DOHH2 (cell line): ENCODE measurements around the gene EPHA8.

Source experiments
- H3F3A ChIP-seq: fragments of 200-600 bp; sonication (generic), shearing (Covaris generic); 2 replicates; pipeline ENCODE4 v1.6.0; 2016; ENCODE audit warnings: antibody characterized with exemption, mild to moderate bottlenecking; ENCODE audit not compliant: control insufficient read depth, insufficient read depth
- H3K27ac ChIP-seq: fragments of 200-600 bp; sonication (generic); 2 replicates; pipeline ENCODE4 v1.5.1; 2014; ENCODE audit warnings: low read depth, mild to moderate bottlenecking, low read length, moderate library complexity
- H3K27me3 ChIP-seq: fragments of 200-600 bp; sonication (generic); 2 replicates; pipeline ENCODE4 v1.6.1; 2014; ENCODE audit warnings: mild to moderate bottlenecking, low read length, mixed read lengths; ENCODE audit not compliant: control insufficient read depth
- H3K36me3 ChIP-seq: fragments of 200-600 bp; sonication (generic); 2 replicates; pipeline ENCODE4 v1.6.1; 2014; ENCODE audit warnings: mild to moderate bottlenecking, low read length, moderate library complexity, mixed read lengths; ENCODE audit not compliant: control insufficient read depth
- H3K4me1 ChIP-seq: fragments of 200-600 bp; sonication (generic); 2 replicates; pipeline ENCODE4 v1.6.1; 2014; ENCODE audit warnings: mild to moderate bottlenecking, low read length, mixed read lengths; ENCODE audit not compliant: control insufficient read depth
- H3K4me2 ChIP-seq: fragments of 200-600 bp; sonication (generic); 2 replicates; pipeline ENCODE4 v1.6.0; 2014; ENCODE audit warnings: mild to moderate bottlenecking, low read length, moderate library complexity
- H3K4me3 ChIP-seq: fragments of 200-600 bp; sonication (generic); 2 replicates; pipeline ENCODE4 v1.5.1; 2014; ENCODE audit warnings: mild to moderate bottlenecking, low read length, mixed read lengths
- H3K79me2 ChIP-seq: fragments of 200-600 bp; sonication (generic); 2 replicates; pipeline ENCODE4 v1.6.1; 2014; ENCODE audit warnings: mild to moderate bottlenecking, low read length, mixed read lengths; ENCODE audit not compliant: control insufficient read depth
- H3K9me2 ChIP-seq: fragments of 200-600 bp; sonication (generic); replicated peaks from 2 replicates; pipeline ENCODE4 v1.6.1; 2014; ENCODE audit warnings: mild to moderate bottlenecking, low read length, mixed read lengths; ENCODE audit not compliant: control insufficient read depth
- H3K9me3 ChIP-seq: fragments of 200-600 bp; sonication (generic); 2 replicates; pipeline ENCODE4 v1.6.1; 2014; ENCODE audit warnings: antibody characterized with exemption, low read length, mixed read lengths; ENCODE audit not compliant: control insufficient read depth, insufficient read depth
- H4K20me1 ChIP-seq: fragments of 200-600 bp; sonication (generic); 2 replicates; pipeline ENCODE4 v1.6.0; 2014; ENCODE audit warnings: low read depth, mild to moderate bottlenecking, antibody characterized with exemption, low read length, moderate library complexity; ENCODE audit not compliant: control insufficient read depth, insufficient read depth
- EZH2phosphoT487 ChIP-seq: fragments of 200-600 bp; sonication (generic); IDR thresholded peaks from 2 replicates; pipeline ENCODE4 v1.6.1; 2017; ENCODE audit warnings: borderline replicate concordance, mild to moderate bottlenecking, antibody characterized with exemption, low read length, moderate library complexity, mixed read lengths
- TF ChIP-seq, protein P1 (sequence below): fragments of 200-600 bp; sonication (generic); IDR thresholded peaks from one replicate; pipeline ENCODE4 v1.5.1; 2014; ENCODE audit warnings: antibody characterized with exemption, mild to moderate bottlenecking, low read depth, low read length; ENCODE audit not compliant: poor library complexity, severe bottlenecking

EPHA8 gene

DNA sequence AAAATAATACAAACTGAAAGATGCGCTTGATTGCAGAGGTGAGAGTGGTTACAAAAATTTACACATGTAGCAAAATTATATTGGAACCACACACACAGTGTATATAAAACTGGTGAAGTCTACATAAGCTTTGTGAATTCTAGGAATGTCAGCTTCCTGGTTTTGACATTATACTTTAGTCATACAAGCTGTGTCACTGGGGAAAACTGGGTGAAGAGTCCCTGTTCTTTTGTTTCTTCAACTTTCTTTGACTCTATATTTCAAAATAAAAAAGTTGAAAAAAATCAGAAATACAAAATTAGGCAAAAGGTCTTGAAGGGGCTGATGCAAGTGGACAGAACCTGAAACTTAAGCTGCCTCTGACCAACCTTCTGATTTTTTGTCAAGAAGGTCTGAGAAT is 83.1 kb downstream of the EPHA8 start:
- H3K36me3 ChIP-seq, result no peaks in the 10 kb centered on the region
- no peaks in the 10 kb centered on the region for H3F3A ChIP-seq
- no peaks in the 10 kb centered on the region for H3K9me3 ChIP-seq
- no peaks in the 10 kb centered on the region for H3K79me2 ChIP-seq
- TF ChIP-seq, protein P1, sequence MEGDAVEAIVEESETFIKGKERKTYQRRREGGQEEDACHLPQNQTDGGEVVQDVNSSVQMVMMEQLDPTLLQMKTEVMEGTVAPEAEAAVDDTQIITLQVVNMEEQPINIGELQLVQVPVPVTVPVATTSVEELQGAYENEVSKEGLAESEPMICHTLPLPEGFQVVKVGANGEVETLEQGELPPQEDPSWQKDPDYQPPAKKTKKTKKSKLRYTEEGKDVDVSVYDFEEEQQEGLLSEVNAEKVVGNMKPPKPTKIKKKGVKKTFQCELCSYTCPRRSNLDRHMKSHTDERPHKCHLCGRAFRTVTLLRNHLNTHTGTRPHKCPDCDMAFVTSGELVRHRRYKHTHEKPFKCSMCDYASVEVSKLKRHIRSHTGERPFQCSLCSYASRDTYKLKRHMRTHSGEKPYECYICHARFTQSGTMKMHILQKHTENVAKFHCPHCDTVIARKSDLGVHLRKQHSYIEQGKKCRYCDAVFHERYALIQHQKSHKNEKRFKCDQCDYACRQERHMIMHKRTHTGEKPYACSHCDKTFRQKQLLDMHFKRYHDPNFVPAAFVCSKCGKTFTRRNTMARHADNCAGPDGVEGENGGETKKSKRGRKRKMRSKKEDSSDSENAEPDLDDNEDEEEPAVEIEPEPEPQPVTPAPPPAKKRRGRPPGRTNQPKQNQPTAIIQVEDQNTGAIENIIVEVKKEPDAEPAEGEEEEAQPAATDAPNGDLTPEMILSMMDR, result no peak
- no peak for TF ChIP-seq EZH2phosphoT487
- H3K4me3 ChIP-seq, result no peak overlapping the region
- H3K27me3 ChIP-seq, result no peaks in the 10 kb centered on the region
- no peaks in the 10 kb centered on the region for H3K4me1 ChIP-seq
- no peak overlapping the region for H3K27ac ChIP-seq
- H3K4me2 ChIP-seq, result no peak overlapping the region
- no peaks in the 10 kb centered on the region for H4K20me1 ChIP-seq
- no peaks in the 10 kb centered on the region for H3K9me2 ChIP-seq

DNA sequence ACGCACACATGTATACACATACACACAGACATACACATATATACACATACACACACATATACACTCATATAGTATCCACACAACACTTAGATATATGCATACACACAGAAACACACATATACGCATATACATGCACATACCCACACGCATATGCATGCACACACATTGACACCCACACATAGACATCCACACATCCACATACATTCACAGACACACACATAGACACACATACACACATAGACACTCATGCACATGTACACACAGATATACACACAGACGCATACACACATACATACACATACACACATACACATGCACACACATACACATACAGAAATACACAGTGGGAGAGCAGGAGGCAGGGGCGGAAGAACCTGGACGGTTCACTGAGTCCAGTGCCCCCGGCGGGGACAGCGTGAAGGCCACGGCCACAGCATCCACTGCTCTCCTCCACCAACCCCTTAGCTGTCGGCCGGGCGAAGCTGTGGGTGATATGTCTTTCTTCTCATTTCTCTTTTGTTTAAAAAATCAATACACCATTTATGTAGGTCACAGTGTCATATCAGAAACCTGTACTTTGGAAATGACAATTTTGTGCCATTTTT is 86.9 kb downstream of the EPHA8 start:
- Histone ChIP-seq H3K9me3 (no peaks in the 10 kb centered on the region), H3F3A (no peaks in the 10 kb centered on the region), H3K4me3 (no peak overlapping the region), H3K79me2 (no peaks in the 10 kb centered on the region), H3K27me3 (no peaks in the 10 kb centered on the region), H3K4me2 (no peak overlapping the region), H3K27ac (no peak overlapping the region), H3K9me2 (no peaks in the 10 kb centered on the region), H3K36me3 (no peaks in the 10 kb centered on the region), H3K4me1 (no peaks in the 10 kb centered on the region), H4K20me1 (no peaks in the 10 kb centered on the region)
- TF ChIP-seq, protein P1, result no peak
- no peak for TF ChIP-seq EZH2phosphoT487

DNA sequence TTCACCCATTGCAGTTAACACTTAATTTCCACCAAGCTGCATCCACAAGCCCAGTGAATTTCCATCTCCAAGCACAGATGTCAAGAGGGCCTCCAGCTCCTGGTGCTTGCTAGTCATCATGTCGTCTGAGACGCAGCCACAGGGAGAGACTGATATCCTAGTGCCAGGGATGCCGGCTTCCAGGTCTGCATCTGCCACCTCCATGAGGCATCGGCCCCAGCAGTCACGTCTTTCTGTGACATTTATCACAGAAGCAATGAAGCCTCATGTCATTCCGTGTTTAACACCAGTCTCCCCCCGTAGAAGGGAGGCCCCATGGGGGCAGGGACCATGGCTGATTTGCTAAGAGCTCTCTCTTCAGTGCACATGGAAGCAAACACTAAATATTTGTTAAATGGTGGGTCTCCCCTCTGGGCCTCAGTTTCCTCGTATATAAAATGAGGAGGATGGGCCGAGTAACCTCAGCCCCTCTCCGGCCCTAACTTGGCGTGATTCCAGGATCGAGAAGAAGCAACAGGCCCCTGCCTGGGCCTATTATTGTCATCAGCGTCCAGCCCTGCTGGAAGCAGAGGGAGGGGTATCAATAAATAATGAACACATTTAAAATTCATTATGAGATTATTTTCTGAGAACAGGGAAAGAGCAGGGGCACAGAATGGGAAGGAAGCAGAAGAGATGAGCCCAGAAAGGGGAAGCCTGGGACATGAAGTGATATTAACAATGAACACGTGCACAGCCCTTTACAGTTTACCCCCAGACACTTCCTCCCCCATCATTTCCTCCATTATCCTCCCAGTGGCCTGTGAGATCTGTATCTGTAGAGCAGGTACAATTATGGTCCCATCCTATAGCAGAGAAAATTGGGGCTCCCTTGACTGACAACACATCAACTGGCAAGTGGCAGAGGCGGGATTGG is 88.9 kb downstream of the EPHA8 start:
- H3K27ac ChIP-seq, result no peak overlapping the region
- H4K20me1 ChIP-seq, result no peaks in the 10 kb centered on the region
- H3K27me3 ChIP-seq, result no peaks in the 10 kb centered on the region
- H3K4me1 ChIP-seq, result no peaks in the 10 kb centered on the region
- H3F3A ChIP-seq, result no peaks in the 10 kb centered on the region
- no peaks in the 10 kb centered on the region for H3K9me3 ChIP-seq
- no peak overlapping the region for H3K4me3 ChIP-seq
- TF ChIP-seq EZH2phosphoT487, result no peak
- TF ChIP-seq, protein P1, result no peak
- H3K36me3 ChIP-seq, result no peaks in the 10 kb centered on the region
- H3K79me2 ChIP-seq, result no peaks in the 10 kb centered on the region
- no peak overlapping the region for H3K4me2 ChIP-seq
- H3K9me2 ChIP-seq, result no peaks in the 10 kb centered on the region
